IMR-90 (cell line): ENCODE data around the gene CLEC17A.

Experiments
- CEBPB ChIP-seq: IDR thresholded peaks from 2 replicates; pipeline ENCODE4 v1.6.1; 2012; ENCODE audit warnings: low read depth, low read length, improper control_type of control experiment
- FOS ChIP-seq: fragments of 150-350 bp; IDR thresholded peaks from 2 replicates; pipeline ENCODE4 v1.6.1; 2016; ENCODE audit warnings: low read depth, low read length
- POLR2A ChIP-seq: IDR thresholded peaks from 2 replicates; pipeline ENCODE4 v1.6.1; 2012; ENCODE audit warnings: mild to moderate bottlenecking, low read depth, low read length
- RCOR1 ChIP-seq: IDR thresholded peaks from 2 replicates; pipeline ENCODE4 v1.6.1; 2012; ENCODE audit warnings: mild to moderate bottlenecking, low read length, improper control_type of control experiment; ENCODE audit not compliant: insufficient replicate concordance
- TF ChIP-seq, protein P1 (sequence below): conservative IDR thresholded peaks from 2 replicates; pipeline ENCODE4 v1.5.1; 2012; ENCODE audit warnings: mild to moderate bottlenecking, low read depth, low read length, improper control_type of control experiment

DNA sequence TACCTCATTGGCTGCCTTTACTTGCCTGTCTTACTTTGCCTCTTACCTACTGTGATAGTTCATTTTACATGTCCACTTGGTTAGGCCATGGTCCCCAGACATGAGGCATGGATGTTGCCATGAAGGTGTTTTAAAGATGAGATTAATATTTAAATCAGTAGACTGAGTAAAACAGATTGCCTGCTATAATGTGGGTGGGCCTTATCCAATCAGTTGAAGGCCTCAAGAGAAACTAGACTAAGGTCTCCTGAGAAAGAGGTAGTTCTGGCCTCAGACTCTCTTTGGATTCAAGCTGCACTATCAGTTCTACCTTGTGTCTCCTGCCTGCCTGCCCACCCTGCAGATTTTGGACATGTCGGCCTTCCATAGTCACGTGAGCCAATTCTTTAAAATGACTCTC is 65.6 kb downstream of the CLEC17A start:
- no peak for TF ChIP-seq FOS
- TF ChIP-seq CEBPB: no peak
- TF ChIP-seq POLR2A: no peak
- TF ChIP-seq, protein P1, sequence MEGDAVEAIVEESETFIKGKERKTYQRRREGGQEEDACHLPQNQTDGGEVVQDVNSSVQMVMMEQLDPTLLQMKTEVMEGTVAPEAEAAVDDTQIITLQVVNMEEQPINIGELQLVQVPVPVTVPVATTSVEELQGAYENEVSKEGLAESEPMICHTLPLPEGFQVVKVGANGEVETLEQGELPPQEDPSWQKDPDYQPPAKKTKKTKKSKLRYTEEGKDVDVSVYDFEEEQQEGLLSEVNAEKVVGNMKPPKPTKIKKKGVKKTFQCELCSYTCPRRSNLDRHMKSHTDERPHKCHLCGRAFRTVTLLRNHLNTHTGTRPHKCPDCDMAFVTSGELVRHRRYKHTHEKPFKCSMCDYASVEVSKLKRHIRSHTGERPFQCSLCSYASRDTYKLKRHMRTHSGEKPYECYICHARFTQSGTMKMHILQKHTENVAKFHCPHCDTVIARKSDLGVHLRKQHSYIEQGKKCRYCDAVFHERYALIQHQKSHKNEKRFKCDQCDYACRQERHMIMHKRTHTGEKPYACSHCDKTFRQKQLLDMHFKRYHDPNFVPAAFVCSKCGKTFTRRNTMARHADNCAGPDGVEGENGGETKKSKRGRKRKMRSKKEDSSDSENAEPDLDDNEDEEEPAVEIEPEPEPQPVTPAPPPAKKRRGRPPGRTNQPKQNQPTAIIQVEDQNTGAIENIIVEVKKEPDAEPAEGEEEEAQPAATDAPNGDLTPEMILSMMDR: no peak
- no peak for TF ChIP-seq RCOR1
